Liver (tissue), 9 donors: ENCODE measurements around the gene ACOXL. TPM values are rescaled to one million over a fixed set of nuclear protein-coding genes. Genes with fewer than 3 reads are reported as not detected.
"Not testable (repeated sequence)": the region's sequence is repeated elsewhere in the genome, so short reads cannot be mapped to it uniquely, and the experiment has no call there.

Source experiments
- DNase-seq: peaks from one replicate; pipeline ENCODE4 v3.0.0-alpha.2; 2017; ENCODE audit warnings: low spot score
- H3K27ac ChIP-seq, 2 donors: one replicate each; pipeline ENCODE4 v1.7.0; 2013; ENCODE audit warnings: inconsistent platforms in 2 of 2, low read length in 2 of 2, control low read depth in 1 of 2, low read depth in 1 of 2, mild to moderate bottlenecking in 1 of 2
- H3K27me3 ChIP-seq, 4 donors: one replicate each; pipeline versions ENCODE4 v1.6.1 to v1.7.0; 2013; ENCODE audit warnings: low read length in 3 of 4, inconsistent platforms in 1 of 4, mild to moderate bottlenecking in 1 of 4, moderate library complexity in 1 of 4; ENCODE audit not compliant: control insufficient read depth in 4 of 4, insufficient read depth in 4 of 4
- H3K36me3 ChIP-seq, 4 donors: one replicate each; pipeline versions ENCODE4 v1.6.1 to v1.7.0; 2013; ENCODE audit warnings: low read length in 3 of 4, mild to moderate bottlenecking in 3 of 4, low read depth in 1 of 4, moderate library complexity in 1 of 4; ENCODE audit not compliant: control insufficient read depth in 4 of 4, insufficient read depth in 3 of 4
- H3K4me1 ChIP-seq, 4 donors: one replicate each; pipeline versions ENCODE4 v1.6.1 to v1.7.0; 2013; ENCODE audit warnings: low read length in 3 of 4, mild to moderate bottlenecking in 3 of 4, moderate library complexity in 1 of 4; ENCODE audit not compliant: control insufficient read depth in 4 of 4, insufficient read depth in 4 of 4
- H3K4me3 ChIP-seq, 3 donors: one replicate each; pipeline versions ENCODE4 v1.6.1 to v1.7.0; 2013; ENCODE audit warnings: low read length in 3 of 3, control low read depth in 1 of 3, low read depth in 1 of 3, mild to moderate bottlenecking in 1 of 3
- H3K9ac ChIP-seq, 2 donors: one replicate each; pipeline ENCODE4 v1.7.0; 2013; ENCODE audit warnings: low read length in 2 of 2, mild to moderate bottlenecking in 2 of 2, moderate library complexity in 2 of 2, control low read depth in 1 of 2, low read depth in 1 of 2
- H3K9me3 ChIP-seq, 4 donors: one replicate each; pipeline versions ENCODE4 v1.6.1 to v1.7.0; 2013; ENCODE audit warnings: low read length in 3 of 4; ENCODE audit not compliant: control insufficient read depth in 4 of 4
- EGR1 ChIP-seq, 2 donors: IDR thresholded peaks; 2 replicates each; pipeline ENCODE4 v1.6.1; 2016 to 2018; ENCODE audit warnings: antibody characterized with exemption in 2 of 2, low read depth in 2 of 2
- FOXA1 ChIP-seq: IDR thresholded peaks from 2 replicates; pipeline ENCODE4 v1.6.1; 2016; ENCODE audit warnings: antibody characterized with exemption
- FOXA2 ChIP-seq: IDR thresholded peaks from 2 replicates; pipeline ENCODE4 v1.6.1; 2016; ENCODE audit warnings: antibody characterized with exemption
- GABPA ChIP-seq, 2 donors: IDR thresholded peaks in 1 of 2; conservative IDR thresholded peaks in 1 of 2; 2 replicates each; pipeline ENCODE4 v1.6.1; 2016; ENCODE audit warnings: antibody characterized with exemption in 2 of 2, mild to moderate bottlenecking in 1 of 2, moderate library complexity in 1 of 2
- HNF4A ChIP-seq, 2 donors: conservative IDR thresholded peaks; 2 replicates each; pipeline ENCODE4 v1.6.1; 2016; ENCODE audit warnings: antibody characterized with exemption in 2 of 2, mild to moderate bottlenecking in 2 of 2
- JUND ChIP-seq, 2 donors: IDR thresholded peaks; 2 replicates each; pipeline ENCODE4 v1.6.1; 2016; ENCODE audit warnings: antibody characterized with exemption in 2 of 2
- NR2F2 ChIP-seq: IDR thresholded peaks from 2 replicates; pipeline ENCODE4 v1.6.1; 2016; ENCODE audit warnings: antibody characterized with exemption
- RAD21 ChIP-seq, 2 donors: IDR thresholded peaks; 2 replicates each; pipeline ENCODE4 v1.6.1; 2016; ENCODE audit warnings: antibody characterized with exemption in 2 of 2, mild to moderate bottlenecking in 2 of 2
- RXRA ChIP-seq, 2 donors: IDR thresholded peaks; 2 replicates each; pipeline ENCODE4 v1.6.1; 2017 to 2018; ENCODE audit warnings: antibody characterized with exemption in 2 of 2, mild to moderate bottlenecking in 1 of 2
- SP1 ChIP-seq: IDR thresholded peaks from 2 replicates; pipeline ENCODE4 v1.6.1; 2018; ENCODE audit warnings: antibody characterized with exemption, mild to moderate bottlenecking
- TAF1 ChIP-seq: conservative IDR thresholded peaks from 2 replicates; pipeline ENCODE4 v1.6.1; 2016; ENCODE audit warnings: antibody characterized with exemption, mild to moderate bottlenecking
- YY1 ChIP-seq: IDR thresholded peaks from 2 replicates; pipeline ENCODE4 v1.6.1; 2016; ENCODE audit warnings: antibody characterized with exemption, mild to moderate bottlenecking
- WGBS: extraction: QIAGEN DNeasy Blood & Tissue Kit; methylation state at CpG from one replicate; pipeline ENCODE4 v1.1.7; 2013; 5-methylcytosine and 5-hydroxymethylcytosine counted together
- polyA plus RNA-seq, 2 donors: library from polyadenylated mRNA; stranded (reverse) in 1 of 2; unstranded in 1 of 2; fragments of 200-250 nt in 1 of 2; fragments of >200 nt in 1 of 2; fragmentation: Nextera tagmentation in 1 of 2; extraction: Ambion mirVana in 1 of 2; gene quantifications; one replicate each; pipeline versions ENCODE4 v1.2.1 to v1.2.3, GENCODE V29; 2013 to 2015
- total RNA-seq, 2 donors: library from RNA; depleted of rRNA; stranded (reverse); fragments of >200 nt; gene quantifications; one replicate each; pipeline ENCODE4 v1.2.3, GENCODE V29; 2014
- TF ChIP-seq, protein P1 (sequence below): IDR thresholded peaks from 2 replicates; pipeline ENCODE4 v1.6.1; 2016; ENCODE audit warnings: antibody characterized with exemption
- TF ChIP-seq, protein P2 (sequence below): IDR thresholded peaks from 2 replicates; pipeline ENCODE4 v1.6.1; 2016; ENCODE audit warnings: antibody characterized with exemption
- TF ChIP-seq, protein P3 (sequence below): IDR thresholded peaks from 2 replicates; pipeline ENCODE4 v1.6.1; 2016; ENCODE audit warnings: antibody characterized with exemption, mild to moderate bottlenecking
- donor health status: healthy.
- donor health status: healthy.
- donor health status: healthy.
- donor health status: healthy.
- donor health status: healthy.

ACOXL gene
- total and polyA plus RNA-seq, 4 donors: 0.07 TPM; not detected in 3

DNA sequence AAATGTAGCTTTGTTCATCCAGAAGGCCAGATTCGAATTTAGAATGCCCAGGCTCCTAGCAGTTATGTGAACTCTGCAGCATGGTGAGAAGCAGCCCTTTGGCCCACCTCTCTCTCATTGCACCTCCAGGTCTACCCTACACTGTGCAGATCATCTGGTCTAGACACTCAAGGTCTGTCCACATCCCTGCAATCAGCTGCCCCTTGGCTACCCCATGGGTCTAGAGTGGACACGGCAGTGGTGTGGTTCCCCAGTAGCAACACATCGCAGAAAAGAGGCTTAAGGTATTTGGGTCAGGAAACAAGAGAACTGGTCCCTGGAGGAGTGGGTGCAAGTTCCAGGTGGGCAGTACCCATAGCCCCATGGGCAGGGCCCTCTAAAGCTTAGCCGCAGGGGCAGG, 311.7 kb downstream of the ACOXL start:
- no peak for DNase-seq
- WGBS: 92% methylated on average over 4 of the region's 4 CpGs
- H3K9me3 ChIP-seq: no peaks in the 10 kb centered on the region

DNA sequence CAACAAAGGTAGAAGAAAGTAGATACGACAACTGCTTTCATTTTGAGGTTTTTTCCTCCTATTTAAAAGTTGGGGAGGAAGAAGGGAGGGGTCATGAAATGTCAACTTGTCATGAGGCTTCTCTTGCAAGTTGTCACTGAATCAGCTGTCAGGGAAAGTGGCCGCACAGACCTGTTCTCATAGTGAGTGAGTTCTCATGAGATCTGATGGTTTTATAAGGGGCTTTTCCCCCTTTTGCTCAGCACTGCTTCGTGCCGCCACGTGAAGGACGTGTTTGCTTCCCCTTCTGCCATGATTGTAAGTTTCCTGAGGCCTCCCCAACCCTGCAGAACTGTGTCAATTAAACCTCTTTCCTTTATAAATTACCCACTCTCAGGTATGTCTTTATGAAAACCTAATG, 312.9 kb downstream of the ACOXL start:
- H3K9me3 ChIP-seq, DNase-seq, H3K27ac ChIP-seq, H3K9ac ChIP-seq, H3K36me3 ChIP-seq, H3K27me3 ChIP-seq, H3K4me1 ChIP-seq, H3K4me3 ChIP-seq: not testable (repeated sequence)
- WGBS: 93% methylated on average over 6 of the region's 6 CpGs

More for the DNA sequence above, 311.7 kb downstream of the ACOXL start:
- H3K27ac ChIP-seq: no peak overlapping the region
- H3K9ac ChIP-seq: no peak overlapping the region
- no peak for TF ChIP-seq TAF1
- no peak for TF ChIP-seq EGR1 (IDR thresholded peaks at IDR 0.05; ENCODE audit: low read depth in 2 of 2)
- no peak for TF ChIP-seq NR2F2
- TF ChIP-seq FOXA2: no peak
- TF ChIP-seq GABPA (IDR thresholded peaks at IDR 0.05 in 1 of 2, conservative IDR thresholded peaks at IDR 0.05 in 1 of 2): no peak
- no peak for TF ChIP-seq JUND (IDR thresholded peaks at IDR 0.05)
- H3K4me1 ChIP-seq: no peaks in the 10 kb centered on the region
- no peaks in the 10 kb centered on the region for H3K36me3 ChIP-seq
- H3K4me3 ChIP-seq: no peak overlapping the region
- H3K27me3 ChIP-seq: no peaks in the 10 kb centered on the region

DNA sequence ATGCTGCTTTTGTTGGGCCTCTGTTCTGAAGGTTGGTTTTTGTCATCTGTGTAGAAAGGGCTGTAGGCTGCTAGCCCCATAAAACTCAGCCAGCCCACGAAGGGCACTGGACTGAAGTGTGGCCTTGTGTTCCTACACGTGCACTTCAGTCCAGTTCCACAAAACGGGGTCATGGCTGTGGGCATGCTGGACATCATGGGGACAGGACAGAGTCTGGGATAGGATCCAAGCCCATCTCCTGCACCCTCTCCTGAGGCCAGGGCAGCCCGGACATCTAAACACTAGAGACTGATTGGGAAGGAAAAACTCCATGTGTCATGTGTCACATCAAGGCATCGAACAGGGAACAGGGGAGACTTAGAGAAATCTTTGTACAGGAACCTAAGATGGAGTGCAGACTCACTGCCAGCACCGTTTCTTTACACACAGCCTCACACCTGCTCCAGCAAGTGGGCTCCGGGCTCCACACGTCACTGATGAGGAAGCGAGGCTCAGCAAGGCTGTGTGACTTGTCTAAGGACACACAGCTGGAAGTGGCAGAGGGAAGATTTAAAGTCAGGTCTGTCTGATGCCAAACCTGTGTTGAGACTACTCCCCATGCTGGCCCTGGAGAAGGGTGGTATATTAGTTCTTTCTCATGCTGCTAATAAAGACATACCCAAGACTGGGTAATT, 313.5 kb downstream of the ACOXL start:
- H3K27ac ChIP-seq: no peak overlapping the region
- no peaks in the 10 kb centered on the region for H3K4me1 ChIP-seq
- 91% methylated on average over 9 of the region's 9 CpGs for WGBS
- H3K9me3 ChIP-seq: no peaks in the 10 kb centered on the region
- no peak overlapping the region for H3K9ac ChIP-seq
- TF ChIP-seq SP1 (no peak), HNF4A (conservative IDR thresholded peaks at IDR 0.05) (no peak), GABPA (IDR thresholded peaks at IDR 0.05 in 1 of 2, conservative IDR thresholded peaks at IDR 0.05 in 1 of 2) (no peak), TAF1 (no peak), RXRA (IDR thresholded peaks at IDR 0.05) (no peak), JUND (IDR thresholded peaks at IDR 0.05) (no peak), FOXA1 (no peak)
- TF ChIP-seq, protein P1, sequence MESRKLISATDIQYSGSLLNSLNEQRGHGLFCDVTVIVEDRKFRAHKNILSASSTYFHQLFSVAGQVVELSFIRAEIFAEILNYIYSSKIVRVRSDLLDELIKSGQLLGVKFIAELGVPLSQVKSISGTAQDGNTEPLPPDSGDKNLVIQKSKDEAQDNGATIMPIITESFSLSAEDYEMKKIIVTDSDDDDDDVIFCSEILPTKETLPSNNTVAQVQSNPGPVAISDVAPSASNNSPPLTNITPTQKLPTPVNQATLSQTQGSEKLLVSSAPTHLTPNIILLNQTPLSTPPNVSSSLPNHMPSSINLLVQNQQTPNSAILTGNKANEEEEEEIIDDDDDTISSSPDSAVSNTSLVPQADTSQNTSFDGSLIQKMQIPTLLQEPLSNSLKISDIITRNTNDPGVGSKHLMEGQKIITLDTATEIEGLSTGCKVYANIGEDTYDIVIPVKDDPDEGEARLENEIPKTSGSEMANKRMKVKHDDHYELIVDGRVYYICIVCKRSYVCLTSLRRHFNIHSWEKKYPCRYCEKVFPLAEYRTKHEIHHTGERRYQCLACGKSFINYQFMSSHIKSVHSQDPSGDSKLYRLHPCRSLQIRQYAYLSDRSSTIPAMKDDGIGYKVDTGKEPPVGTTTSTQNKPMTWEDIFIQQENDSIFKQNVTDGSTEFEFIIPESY: no peak
- TF ChIP-seq, protein P2, sequence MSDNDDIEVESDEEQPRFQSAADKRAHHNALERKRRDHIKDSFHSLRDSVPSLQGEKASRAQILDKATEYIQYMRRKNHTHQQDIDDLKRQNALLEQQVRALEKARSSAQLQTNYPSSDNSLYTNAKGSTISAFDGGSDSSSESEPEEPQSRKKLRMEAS: no peak
- no peak overlapping the region for H3K4me3 ChIP-seq
- no peak for DNase-seq
- no peaks in the 10 kb centered on the region for H3K36me3 ChIP-seq
- no peaks in the 10 kb centered on the region for H3K27me3 ChIP-seq

DNA sequence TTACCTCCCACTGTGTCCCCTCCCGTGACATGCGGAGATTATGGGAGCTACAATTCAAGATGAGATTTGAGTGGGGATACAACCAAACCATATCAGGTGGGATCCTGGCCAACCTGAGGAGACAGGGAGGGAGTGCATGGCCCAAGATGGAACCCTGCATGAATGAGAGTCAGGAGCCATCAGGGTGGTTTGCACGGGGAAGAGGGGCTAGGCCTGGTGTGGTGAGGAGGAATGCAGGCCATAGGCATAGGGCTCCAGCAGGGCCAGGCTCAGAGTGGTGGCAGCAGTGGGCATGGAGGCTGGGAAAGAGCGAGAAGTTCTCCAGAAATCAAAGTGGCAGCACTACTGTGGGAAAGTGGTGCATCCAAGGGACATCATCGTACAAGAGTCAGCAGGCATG, 314.3 kb downstream of the ACOXL start:
- Histone ChIP-seq H3K9me3 (no peaks in the 10 kb centered on the region), H3K4me1 (no peaks in the 10 kb centered on the region), H3K9ac (no peak overlapping the region), H3K27me3 (no peaks in the 10 kb centered on the region), H3K36me3 (no peaks in the 10 kb centered on the region), H3K27ac (no peak overlapping the region), H3K4me3 (no peak overlapping the region)
- DNase-seq: no peak
- WGBS: 93% methylated on average over 5 of the region's 5 CpGs
- TF ChIP-seq NR2F2 (no peak), RXRA (IDR thresholded peaks at IDR 0.05) (no peak), EGR1 (IDR thresholded peaks at IDR 0.05; ENCODE audit: low read depth in 2 of 2) (no peak), FOXA2 (no peak), HNF4A (conservative IDR thresholded peaks at IDR 0.05) (no peak), TAF1 (no peak), GABPA (IDR thresholded peaks at IDR 0.05 in 1 of 2, conservative IDR thresholded peaks at IDR 0.05 in 1 of 2) (no peak), SP1 (no peak), YY1 (no peak), RAD21 (IDR thresholded peaks at IDR 0.05) (no peak)
- TF ChIP-seq, protein P3, sequence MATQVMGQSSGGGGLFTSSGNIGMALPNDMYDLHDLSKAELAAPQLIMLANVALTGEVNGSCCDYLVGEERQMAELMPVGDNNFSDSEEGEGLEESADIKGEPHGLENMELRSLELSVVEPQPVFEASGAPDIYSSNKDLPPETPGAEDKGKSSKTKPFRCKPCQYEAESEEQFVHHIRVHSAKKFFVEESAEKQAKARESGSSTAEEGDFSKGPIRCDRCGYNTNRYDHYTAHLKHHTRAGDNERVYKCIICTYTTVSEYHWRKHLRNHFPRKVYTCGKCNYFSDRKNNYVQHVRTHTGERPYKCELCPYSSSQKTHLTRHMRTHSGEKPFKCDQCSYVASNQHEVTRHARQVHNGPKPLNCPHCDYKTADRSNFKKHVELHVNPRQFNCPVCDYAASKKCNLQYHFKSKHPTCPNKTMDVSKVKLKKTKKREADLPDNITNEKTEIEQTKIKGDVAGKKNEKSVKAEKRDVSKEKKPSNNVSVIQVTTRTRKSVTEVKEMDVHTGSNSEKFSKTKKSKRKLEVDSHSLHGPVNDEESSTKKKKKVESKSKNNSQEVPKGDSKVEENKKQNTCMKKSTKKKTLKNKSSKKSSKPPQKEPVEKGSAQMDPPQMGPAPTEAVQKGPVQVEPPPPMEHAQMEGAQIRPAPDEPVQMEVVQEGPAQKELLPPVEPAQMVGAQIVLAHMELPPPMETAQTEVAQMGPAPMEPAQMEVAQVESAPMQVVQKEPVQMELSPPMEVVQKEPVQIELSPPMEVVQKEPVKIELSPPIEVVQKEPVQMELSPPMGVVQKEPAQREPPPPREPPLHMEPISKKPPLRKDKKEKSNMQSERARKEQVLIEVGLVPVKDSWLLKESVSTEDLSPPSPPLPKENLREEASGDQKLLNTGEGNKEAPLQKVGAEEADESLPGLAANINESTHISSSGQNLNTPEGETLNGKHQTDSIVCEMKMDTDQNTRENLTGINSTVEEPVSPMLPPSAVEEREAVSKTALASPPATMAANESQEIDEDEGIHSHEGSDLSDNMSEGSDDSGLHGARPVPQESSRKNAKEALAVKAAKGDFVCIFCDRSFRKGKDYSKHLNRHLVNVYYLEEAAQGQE: no peak
- TF ChIP-seq, protein P1: no peak
